ENCODE data around the gene CASD1.

CASD1 gene

GRCh38 chr7:94579470-94579869 lies 69.9 kb downstream of the CASD1 start:
- in situ Hi-C loops (cut with MboI; ENCODE audit: low sequenced_read_pairs), result no loop called here

GRCh38 chr7:94580601-94581000 lies 71.0 kb downstream of the CASD1 start:
- in situ Hi-C loops (cut with MboI; ENCODE audit: low sequenced_read_pairs), result no loop called here

- in situ Hi-C loops (cut with MboI; ENCODE audit: low sequenced_read_pairs), result no loop called here
These were observed 74.5 kb downstream of the CASD1 start for GRCh38 chr7:94584113-94584512.

DNA sequence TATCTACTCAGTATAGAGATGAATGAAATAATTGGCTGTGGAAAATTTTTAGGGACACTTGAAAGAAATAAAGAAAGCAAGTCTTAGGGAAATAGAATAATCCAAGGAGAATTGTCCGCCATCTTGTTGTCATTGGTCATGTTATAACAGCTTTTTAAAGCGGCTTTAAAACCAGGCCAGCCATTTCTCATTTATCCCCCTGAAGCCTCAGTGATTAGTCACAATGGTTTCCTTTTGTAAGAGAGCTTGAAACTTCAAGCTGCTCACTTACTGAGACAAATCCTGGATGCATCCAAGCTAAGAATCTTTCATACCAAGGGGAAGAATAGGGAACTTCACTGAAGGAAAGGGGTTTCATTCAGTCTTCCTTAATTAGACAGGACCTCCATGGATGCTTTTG lies 78.5 kb downstream of the CASD1 start:
- in situ Hi-C loops (cut with MboI; ENCODE audit: low sequenced_read_pairs), result no loop called here

DNA sequence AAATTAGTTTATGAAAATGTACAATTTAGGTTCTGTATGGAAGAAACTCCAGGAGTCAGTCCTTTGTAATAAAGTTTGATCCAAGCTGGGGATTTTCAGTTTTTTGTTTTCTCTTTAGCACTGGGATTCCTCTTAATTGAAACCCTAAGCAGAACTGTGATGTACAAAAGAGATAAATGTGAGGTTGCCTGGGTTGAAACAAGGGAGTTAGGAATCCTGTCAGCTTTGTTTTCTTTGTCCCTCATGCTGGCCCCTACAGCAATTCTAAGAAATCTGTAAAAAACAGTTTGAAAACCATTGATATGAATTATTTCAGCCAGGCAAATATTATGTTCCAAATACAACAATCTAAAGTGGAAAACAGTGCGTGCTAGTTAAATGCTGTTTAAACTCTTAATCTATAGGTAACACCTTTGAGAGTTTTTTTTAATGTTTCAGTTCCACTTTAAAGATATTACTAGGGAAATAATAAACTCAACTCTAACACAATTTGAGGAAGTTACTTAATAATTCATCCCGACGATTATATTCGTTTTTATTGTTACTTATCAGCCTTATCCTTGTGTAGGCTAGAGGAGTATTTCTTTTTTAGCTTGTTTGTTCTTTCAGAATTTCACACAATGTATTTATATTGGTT lies 81.0 kb downstream of the CASD1 start:
- in situ Hi-C loops (cut with MboI; ENCODE audit: low sequenced_read_pairs), result no loop called here

DNA sequence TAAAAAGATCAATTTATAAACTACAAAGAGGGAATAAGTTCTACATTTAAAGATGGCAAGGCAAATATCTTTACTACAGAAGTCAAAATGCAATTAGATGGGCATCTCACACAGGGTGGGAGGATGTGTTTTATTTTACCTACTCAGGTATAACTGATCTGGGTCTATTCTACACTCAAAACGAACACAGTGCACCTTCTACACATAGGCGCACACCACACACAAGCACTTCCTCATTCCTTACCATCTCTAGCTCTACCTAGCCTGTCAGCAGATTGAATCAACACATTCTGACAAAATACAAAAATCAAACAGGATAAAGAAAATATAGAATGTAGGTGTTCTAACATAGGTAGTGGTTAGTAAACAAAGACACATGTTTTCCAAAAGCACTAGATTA lies 81.6 kb downstream of the CASD1 start:
- in situ Hi-C loops (cut with MboI; ENCODE audit: low sequenced_read_pairs), result no loop called here

- in situ Hi-C loops (cut with MboI; ENCODE audit: low sequenced_read_pairs), result no loop called here
These were observed 85.3 kb downstream of the CASD1 start for GRCh38 chr7:94594882-94595281.

DNA sequence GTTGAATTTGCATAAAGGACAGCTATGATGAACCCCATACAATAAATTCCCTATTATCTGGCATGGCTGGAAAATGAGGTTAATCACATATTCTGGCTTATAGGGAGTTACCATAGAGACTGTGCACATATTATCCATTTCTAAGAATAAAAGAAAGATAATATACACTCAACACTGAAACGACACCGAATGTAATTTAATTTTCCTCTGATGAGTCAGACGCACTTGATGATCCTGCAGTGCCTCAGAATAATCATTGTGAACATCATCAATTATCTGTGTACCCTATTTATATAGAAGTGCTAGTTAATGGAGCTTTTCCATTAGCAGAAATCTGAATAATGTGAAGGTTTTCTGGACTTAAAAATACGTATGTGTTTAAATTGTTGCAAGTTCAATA lies 86.1 kb downstream of the CASD1 start:
- in situ Hi-C loops (cut with MboI; ENCODE audit: low sequenced_read_pairs), result no loop called here

DNA sequence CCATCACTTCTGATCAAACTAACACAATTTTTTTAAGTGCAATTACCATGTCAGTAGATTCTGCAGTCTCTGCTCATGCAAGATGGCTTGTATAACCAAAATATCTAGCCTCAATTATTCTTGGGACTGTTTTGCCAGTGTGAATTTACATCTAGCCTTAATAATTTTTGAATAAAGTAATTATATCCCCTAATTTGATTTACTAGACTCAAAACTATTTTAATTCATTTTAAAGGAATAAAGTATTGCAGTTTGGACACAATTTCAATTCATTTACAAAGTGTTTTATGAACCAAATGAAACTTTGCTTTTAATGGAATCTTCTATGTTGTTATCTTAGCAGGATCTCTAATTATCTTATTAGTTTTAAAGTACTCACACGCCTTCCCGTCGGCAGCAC lies 90.7 kb downstream of the CASD1 start:
- in situ Hi-C loops (cut with MboI; ENCODE audit: low sequenced_read_pairs), result no loop called here

DNA sequence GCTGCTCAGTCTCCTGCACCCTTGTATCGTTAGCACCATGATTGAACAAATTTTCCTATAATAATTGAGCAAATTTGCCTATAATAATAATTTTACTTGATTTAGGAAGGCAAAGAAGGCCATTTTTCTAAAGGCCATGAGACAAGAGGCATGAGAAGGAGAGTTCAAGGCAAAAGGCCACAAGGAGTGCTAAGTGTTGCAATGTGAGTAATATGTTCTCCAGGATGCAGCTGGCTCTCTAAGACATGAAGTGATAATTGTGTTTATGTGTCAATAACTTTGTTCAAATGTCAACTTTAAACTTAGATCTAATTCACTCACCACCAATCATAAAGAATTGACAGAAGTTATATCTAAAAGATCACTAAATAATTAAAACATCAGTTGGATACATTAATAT lies 92.6 kb downstream of the CASD1 start:
- in situ Hi-C loops (cut with MboI; ENCODE audit: low sequenced_read_pairs), result no loop called here

GRCh38 chr7:94605031-94605430 lies 95.4 kb downstream of the CASD1 start:
- in situ Hi-C loops (cut with MboI; ENCODE audit: low sequenced_read_pairs), result no loop called here
